ENCODE data around the gene PRR27.
"Not testable (repeated sequence)": the region's sequence is repeated elsewhere in the genome, so short reads cannot be mapped to it uniquely, and the experiment has no call there.

Gene PRR27

DNA sequence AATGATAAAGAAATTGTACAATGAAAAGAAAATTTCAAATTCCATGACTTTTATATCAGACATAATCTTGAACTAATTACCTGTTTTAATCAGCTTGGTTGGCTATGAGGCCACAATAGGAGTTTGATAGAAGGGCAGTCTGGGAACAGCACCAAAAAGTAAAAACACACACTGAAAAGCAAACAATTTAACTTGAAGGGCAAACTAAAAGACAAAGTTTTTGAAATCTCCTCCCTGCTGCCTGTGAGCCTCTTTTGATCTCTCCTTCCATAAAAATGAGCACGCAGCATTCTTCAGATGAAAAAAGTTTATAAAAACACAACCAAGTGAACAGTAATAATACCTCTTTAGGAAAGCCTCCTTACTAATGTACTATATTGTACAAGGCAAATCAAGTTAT is 49.6 kb downstream of the PRR27 start:
- no peak for DNase-seq (ENCODE audit: low read depth)

- DNase-seq (ENCODE audit: low read depth): not testable (repeated sequence)
Observed at GRCh38 chr4:70212752-70213151, 58.7 kb downstream of the PRR27 start.

All from activated T-cell treated with anti-CD3 and anti-CD28 coated beads for 1 hour (primary cell).